ENCODE measurements around the gene PLEKHG5.

PLEKHG5 gene

DNA sequence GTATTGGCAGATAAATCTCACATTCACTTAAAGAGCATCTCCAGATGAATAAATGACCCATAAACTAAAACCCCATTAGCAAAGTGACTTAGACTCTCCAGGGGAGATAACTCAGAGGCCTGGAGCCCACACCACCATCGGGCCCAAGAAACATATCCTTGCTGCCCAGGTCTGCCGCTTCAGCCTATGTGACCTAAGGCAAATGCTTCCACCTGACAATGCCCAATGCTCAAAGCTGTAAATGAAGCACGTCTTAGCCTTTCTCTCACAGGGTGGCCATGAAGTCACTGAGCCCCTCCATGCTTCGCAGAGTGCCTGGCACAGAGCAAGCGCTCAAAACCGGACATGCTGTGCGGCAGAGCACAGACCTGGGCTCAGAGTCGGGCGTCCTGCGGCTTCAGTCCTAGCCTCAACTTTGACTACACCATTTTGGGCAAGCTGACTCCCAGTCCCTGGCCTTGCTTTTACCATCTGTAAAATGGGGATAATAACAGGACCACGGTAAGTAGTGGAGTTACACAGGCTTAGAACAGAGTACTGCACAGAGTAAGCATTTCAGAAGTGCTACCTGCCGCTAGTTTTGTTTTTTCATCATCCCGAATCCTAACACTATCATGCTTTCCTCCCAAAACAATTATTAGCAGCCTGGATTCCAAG is 39.2 kb upstream of the PLEKHG5 start:
- no peak overlapping the region for H3K4me3 ChIP-seq (ENCODE audit: low read depth, low read length, poor library complexity, severe bottlenecking)
- H3K9ac ChIP-seq (ENCODE audit: low read length) = no peak overlapping the region
- no peaks in the 10 kb centered on the region for H3F3A ChIP-seq (ENCODE audit: insufficient read depth, low read length)
- no peak for TF ChIP-seq EZH2 (IDR thresholded peaks at IDR 0.05; ENCODE audit: borderline replicate concordance, low read length)
- TF ChIP-seq, protein P1, sequence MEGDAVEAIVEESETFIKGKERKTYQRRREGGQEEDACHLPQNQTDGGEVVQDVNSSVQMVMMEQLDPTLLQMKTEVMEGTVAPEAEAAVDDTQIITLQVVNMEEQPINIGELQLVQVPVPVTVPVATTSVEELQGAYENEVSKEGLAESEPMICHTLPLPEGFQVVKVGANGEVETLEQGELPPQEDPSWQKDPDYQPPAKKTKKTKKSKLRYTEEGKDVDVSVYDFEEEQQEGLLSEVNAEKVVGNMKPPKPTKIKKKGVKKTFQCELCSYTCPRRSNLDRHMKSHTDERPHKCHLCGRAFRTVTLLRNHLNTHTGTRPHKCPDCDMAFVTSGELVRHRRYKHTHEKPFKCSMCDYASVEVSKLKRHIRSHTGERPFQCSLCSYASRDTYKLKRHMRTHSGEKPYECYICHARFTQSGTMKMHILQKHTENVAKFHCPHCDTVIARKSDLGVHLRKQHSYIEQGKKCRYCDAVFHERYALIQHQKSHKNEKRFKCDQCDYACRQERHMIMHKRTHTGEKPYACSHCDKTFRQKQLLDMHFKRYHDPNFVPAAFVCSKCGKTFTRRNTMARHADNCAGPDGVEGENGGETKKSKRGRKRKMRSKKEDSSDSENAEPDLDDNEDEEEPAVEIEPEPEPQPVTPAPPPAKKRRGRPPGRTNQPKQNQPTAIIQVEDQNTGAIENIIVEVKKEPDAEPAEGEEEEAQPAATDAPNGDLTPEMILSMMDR (IDR thresholded peaks at IDR 0.05; ENCODE audit: low read length) = no peak
- H2AFZ ChIP-seq (ENCODE audit: low read length) = no peak overlapping the region
- no peak overlapping the region for H3K4me2 ChIP-seq (ENCODE audit: low read length)
- peaks cover 92% of the 10 kb centered on the region for H3K36me3 ChIP-seq (ENCODE audit: insufficient read depth, low read length)
- no peak overlapping the region for H3K27ac ChIP-seq (ENCODE audit: low read depth, low read length, poor library complexity, severe bottlenecking)
- H4K20me1 ChIP-seq (ENCODE audit: insufficient read depth, low read length) = no peaks in the 10 kb centered on the region
- H3K79me2 ChIP-seq (ENCODE audit: insufficient read depth, low read length) = no peaks in the 10 kb centered on the region
- H3K9me2 ChIP-seq (ENCODE audit: low read depth, low read length) = no peaks in the 10 kb centered on the region
- no peaks in the 10 kb centered on the region for H3K9me3 ChIP-seq (ENCODE audit: low read length)
- no peaks in the 10 kb centered on the region for H3K4me1 ChIP-seq (ENCODE audit: insufficient read depth, low read length, severe bottlenecking)
- no peaks in the 10 kb centered on the region for H3K27me3 ChIP-seq (ENCODE audit: insufficient read depth, low read length)

DNA sequence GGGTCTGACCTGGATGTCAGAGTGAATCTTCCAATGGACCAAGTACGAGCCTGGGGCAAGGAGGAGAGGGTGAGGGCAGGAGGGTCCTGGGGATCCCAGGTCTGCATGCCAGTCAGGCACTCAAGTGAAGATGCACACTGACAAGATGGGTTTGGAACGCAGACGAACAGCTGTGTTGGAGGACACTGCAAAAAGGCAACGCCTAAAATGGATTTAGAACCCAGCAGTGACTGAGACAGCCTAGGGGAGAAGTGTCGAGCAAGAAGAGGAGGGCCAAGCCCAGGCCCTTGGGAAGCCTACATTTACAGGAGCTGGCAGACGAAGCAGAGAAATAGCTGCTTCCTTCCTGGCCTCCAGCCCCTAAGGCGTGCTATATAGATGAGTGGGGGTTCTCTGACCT is 37.0 kb upstream of the PLEKHG5 start:
- H3K27me3 ChIP-seq (ENCODE audit: insufficient read depth, low read length) = no peaks in the 10 kb centered on the region
- H3K4me3 ChIP-seq (ENCODE audit: low read depth, low read length, poor library complexity, severe bottlenecking) = no peak overlapping the region
- no peaks in the 10 kb centered on the region for H3F3A ChIP-seq (ENCODE audit: insufficient read depth, low read length)
- H3K79me2 ChIP-seq (ENCODE audit: insufficient read depth, low read length) = no peaks in the 10 kb centered on the region
- no peaks in the 10 kb centered on the region for H4K20me1 ChIP-seq (ENCODE audit: insufficient read depth, low read length)
- no peaks in the 10 kb centered on the region for H3K9me3 ChIP-seq (ENCODE audit: low read length)
- no peaks in the 10 kb centered on the region for H3K4me1 ChIP-seq (ENCODE audit: insufficient read depth, low read length, severe bottlenecking)
- TF ChIP-seq, protein P1 (IDR thresholded peaks at IDR 0.05; ENCODE audit: low read length) = no peak
- TF ChIP-seq EZH2 (IDR thresholded peaks at IDR 0.05; ENCODE audit: borderline replicate concordance, low read length) = no peak
- H3K9ac ChIP-seq (ENCODE audit: low read length) = no peak overlapping the region
- peaks cover 91% of the 10 kb centered on the region for H3K36me3 ChIP-seq (ENCODE audit: insufficient read depth, low read length)
- no peak overlapping the region for H2AFZ ChIP-seq (ENCODE audit: low read length)
- no peaks in the 10 kb centered on the region for H3K9me2 ChIP-seq (ENCODE audit: low read depth, low read length)
- no peak overlapping the region for H3K4me2 ChIP-seq (ENCODE audit: low read length)
- H3K27ac ChIP-seq (ENCODE audit: low read depth, low read length, poor library complexity, severe bottlenecking) = no peak overlapping the region

DNA sequence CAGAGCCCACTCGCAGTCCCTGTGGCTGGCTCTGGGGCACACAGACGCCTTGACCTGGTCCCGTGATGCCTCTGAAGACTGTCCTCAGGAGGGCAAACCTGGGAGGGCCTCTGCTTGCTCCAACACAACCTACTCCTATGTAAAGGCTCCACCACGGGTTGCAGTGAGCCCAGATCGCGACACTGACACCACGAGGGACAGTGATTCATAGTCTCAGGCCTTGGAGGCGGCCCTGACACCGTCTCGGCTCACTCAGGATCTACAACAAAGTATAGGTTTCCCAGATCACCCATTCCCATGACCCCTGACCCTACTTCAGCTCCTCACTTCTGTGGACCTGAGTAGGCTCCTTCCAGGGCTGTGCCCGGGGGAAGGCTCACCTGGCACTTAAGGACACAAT is 34.8 kb upstream of the PLEKHG5 start:
- Histone ChIP-seq H4K20me1 (ENCODE audit: insufficient read depth, low read length) (no peaks in the 10 kb centered on the region), H3K4me2 (ENCODE audit: low read length) (no peak overlapping the region), H3K27me3 (ENCODE audit: insufficient read depth, low read length) (no peaks in the 10 kb centered on the region), H3K9me3 (ENCODE audit: low read length) (no peaks in the 10 kb centered on the region), H3K79me2 (ENCODE audit: insufficient read depth, low read length) (no peaks in the 10 kb centered on the region), H3K36me3 (ENCODE audit: insufficient read depth, low read length) (peaks cover 75% of the 10 kb centered on the region), H3K4me1 (ENCODE audit: insufficient read depth, low read length, severe bottlenecking) (no peaks in the 10 kb centered on the region), H3F3A (ENCODE audit: insufficient read depth, low read length) (no peaks in the 10 kb centered on the region), H3K27ac (ENCODE audit: low read depth, low read length, poor library complexity, severe bottlenecking) (no peak overlapping the region), H3K4me3 (ENCODE audit: low read depth, low read length, poor library complexity, severe bottlenecking) (no peak overlapping the region), H3K9ac (ENCODE audit: low read length) (no peak overlapping the region), H2AFZ (ENCODE audit: low read length) (no peak overlapping the region), H3K9me2 (ENCODE audit: low read depth, low read length) (no peaks in the 10 kb centered on the region)
- TF ChIP-seq, protein P1 (IDR thresholded peaks at IDR 0.05; ENCODE audit: low read length) = no peak
- TF ChIP-seq EZH2 (IDR thresholded peaks at IDR 0.05; ENCODE audit: borderline replicate concordance, low read length) = no peak
